OCI-LY3 (cell line): Measurements from ENCODE around the gene TMEM100.

ENCODE experiments used
- EZH2phosphoT487 ChIP-seq: fragments of 200-600 bp; shearing (Covaris generic); IDR thresholded peaks from 2 replicates; pipeline ENCODE4 v1.6.1; 2018; ENCODE audit warnings: antibody characterized with exemption, mixed run types, low read depth
- TF ChIP-seq, protein P1 (sequence below): fragments of 200-600, 300-600 bp; sonication (generic); IDR thresholded peaks from 2 replicates; pipeline ENCODE4 v1.5.1; 2014; ENCODE audit warnings: antibody characterized with exemption, low read length, low read depth

GRCh38 chr17:55710410-55710809 is 12.3 kb downstream of the TMEM100 start:
- TF ChIP-seq, protein P1, sequence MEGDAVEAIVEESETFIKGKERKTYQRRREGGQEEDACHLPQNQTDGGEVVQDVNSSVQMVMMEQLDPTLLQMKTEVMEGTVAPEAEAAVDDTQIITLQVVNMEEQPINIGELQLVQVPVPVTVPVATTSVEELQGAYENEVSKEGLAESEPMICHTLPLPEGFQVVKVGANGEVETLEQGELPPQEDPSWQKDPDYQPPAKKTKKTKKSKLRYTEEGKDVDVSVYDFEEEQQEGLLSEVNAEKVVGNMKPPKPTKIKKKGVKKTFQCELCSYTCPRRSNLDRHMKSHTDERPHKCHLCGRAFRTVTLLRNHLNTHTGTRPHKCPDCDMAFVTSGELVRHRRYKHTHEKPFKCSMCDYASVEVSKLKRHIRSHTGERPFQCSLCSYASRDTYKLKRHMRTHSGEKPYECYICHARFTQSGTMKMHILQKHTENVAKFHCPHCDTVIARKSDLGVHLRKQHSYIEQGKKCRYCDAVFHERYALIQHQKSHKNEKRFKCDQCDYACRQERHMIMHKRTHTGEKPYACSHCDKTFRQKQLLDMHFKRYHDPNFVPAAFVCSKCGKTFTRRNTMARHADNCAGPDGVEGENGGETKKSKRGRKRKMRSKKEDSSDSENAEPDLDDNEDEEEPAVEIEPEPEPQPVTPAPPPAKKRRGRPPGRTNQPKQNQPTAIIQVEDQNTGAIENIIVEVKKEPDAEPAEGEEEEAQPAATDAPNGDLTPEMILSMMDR: no peak
- TF ChIP-seq EZH2phosphoT487: no peak
